Naive thymus-derived CD4-positive, alpha-beta T cell (primary cell): ENCODE results near the gene AATF. TPM values are rescaled to one million over a fixed set of nuclear protein-coding genes. Genes with fewer than 3 reads are reported as not detected.

ENCODE experiments used
- ATAC-seq: fragments of 150-1000 bp; cut with Tn5 transposase; 2 replicates; pipeline ENCODE4 v1.10.0; 2021; ENCODE audit warnings: mild to moderate bottlenecking, moderate library complexity
- CTCF ChIA-PET: fragments of 350-600 bp; sonication (Branson Sonifier 250); formaldehyde crosslinking; loops from one replicate; lab custom pipeline; 2021; ENCODE audit warnings: antibody characterized with exemption; lab: Charles Lee
- POLR2A ChIA-PET: fragments of 350-600 bp; sonication (Branson Sonifier 250); formaldehyde crosslinking; loops from one replicate; lab custom pipeline; 2021; ENCODE audit warnings: antibody characterized with exemption, inconsistent platforms; lab: Charles Lee
- DNase-seq, 9 donors: peaks; one replicate each; pipeline versions ENCODE4 v3.0.0 to v3.0.0-alpha.2; 2020 to 2022; ENCODE audit warnings: mixed read lengths in 1 of 9
- H3K27ac ChIP-seq: one replicate; pipeline ENCODE4 v1.7.0; 2013; ENCODE audit warnings: mild to moderate bottlenecking, low read depth, low read length, moderate library complexity
- H3K27me3 ChIP-seq, 2 donors: one replicate each; pipeline ENCODE4 v1.7.0; 2013; ENCODE audit warnings: low read length in 2 of 2, mild to moderate bottlenecking in 2 of 2, moderate library complexity in 2 of 2; ENCODE audit not compliant: control insufficient read depth in 2 of 2, insufficient read depth in 2 of 2
- H3K36me3 ChIP-seq, 3 experiments: 1 replicate in 2 of 3; 2 replicates in 1 of 3; pipeline ENCODE4 v1.7.0; 2013; ENCODE audit warnings: low read length in 3 of 3, mild to moderate bottlenecking in 3 of 3, moderate library complexity in 1 of 3; ENCODE audit not compliant: insufficient read depth in 3 of 3, control insufficient read depth in 2 of 3
- H3K4me1 ChIP-seq, 2 donors: one replicate each; pipeline ENCODE4 v1.7.0; 2013; ENCODE audit warnings: low read length in 2 of 2, mild to moderate bottlenecking in 2 of 2, moderate library complexity in 1 of 2; ENCODE audit not compliant: control insufficient read depth in 2 of 2, insufficient read depth in 2 of 2
- H3K4me3 ChIP-seq: 2 replicates; pipeline ENCODE4 v1.7.0; 2013; ENCODE audit warnings: mild to moderate bottlenecking, low read length
- H3K9me3 ChIP-seq, 3 experiments: 1 replicate in 2 of 3; 2 replicates in 1 of 3; pipeline ENCODE4 v1.7.0; 2013; ENCODE audit warnings: low read length in 3 of 3; ENCODE audit not compliant: control insufficient read depth in 2 of 3
- H3K27ac Mint-ChIP-seq, 9 donors: one replicate each; pipeline ENCODE4 v1.8.0; 2020 to 2022; ENCODE audit warnings: mixed read lengths in 9 of 9, mild to moderate bottlenecking in 8 of 9, moderate library complexity in 5 of 9, inconsistent platforms in 2 of 9
- H3K27me3 Mint-ChIP-seq, 5 donors: one replicate each; pipeline ENCODE4 v1.8.0; 2021 to 2022; ENCODE audit warnings: mixed read lengths in 5 of 5, mild to moderate bottlenecking in 1 of 5
- H3K36me3 Mint-ChIP-seq, 5 donors: one replicate each; pipeline ENCODE4 v1.8.0; 2020 to 2022; ENCODE audit warnings: mixed read lengths in 5 of 5, mild to moderate bottlenecking in 3 of 5, inconsistent platforms in 1 of 5
- H3K4me1 Mint-ChIP-seq, 7 donors: one replicate each; pipeline ENCODE4 v1.8.0; 2020 to 2022; ENCODE audit warnings: mixed read lengths in 7 of 7, mild to moderate bottlenecking in 3 of 7, inconsistent platforms in 1 of 7
- H3K4me3 Mint-ChIP-seq, 10 donors: one replicate each; pipeline ENCODE4 v1.8.0; 2020 to 2022; ENCODE audit warnings: mild to moderate bottlenecking in 10 of 10, mixed read lengths in 10 of 10, moderate library complexity in 6 of 10, inconsistent platforms in 2 of 10
- H3K9me3 Mint-ChIP-seq, 11 donors: one replicate each; pipeline ENCODE4 v1.8.0; 2020 to 2022; ENCODE audit warnings: mixed read lengths in 11 of 11, mild to moderate bottlenecking in 4 of 11, inconsistent platforms in 1 of 11, moderate library complexity in 1 of 11
- intact Hi-C, 2 donors: fragments of 100-400 bp; cut with micrococcal nuclease; formaldehyde crosslinking; loops; one replicate each; pipeline ENCODE4 v1.15.1; 2023
- polyA plus RNA-seq, 2 donors: library from polyadenylated mRNA; unstranded; fragments of 300-500 nt; fragmentation: Illumina TruSeq; gene quantifications; one replicate each; pipeline ENCODE4 v1.2.3, GENCODE V29; 2021
- total RNA-seq, 6 experiments: library from RNA in 5 of 6; stranded (reverse) in 5 of 6; gene quantifications; 1 replicate in 5 of 6; 2 replicates in 1 of 6; pipeline ENCODE4 v1.2.3 and lab custom pipeline; 2021 to 2026

AATF gene
- total and polyA plus RNA-seq, 7 experiments from 2014 or later = 39.7 to 97.1 (median 60.8) TPM

DNA sequence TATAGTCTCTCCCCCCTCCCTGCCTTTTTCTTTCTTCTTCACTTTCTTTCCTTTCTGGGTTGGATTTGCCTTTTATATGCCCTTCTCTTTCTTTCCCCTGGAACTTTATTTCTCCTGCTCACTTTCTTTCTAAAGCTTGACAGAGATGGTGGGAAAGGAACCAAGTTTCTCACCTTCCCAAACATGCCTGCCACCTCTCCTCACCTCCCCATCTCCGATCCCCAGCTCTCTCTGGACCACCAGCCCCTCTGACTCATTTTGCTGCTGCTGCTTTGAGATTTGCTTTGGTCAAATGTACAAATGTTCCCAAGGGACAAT, 18.2 kb upstream of the AATF start:
- H3K9me3 Mint-ChIP-seq = peaks cover 0 to 4% (median 0%) of the 10 kb centered on the region in 11 donors
- Histone ChIP-seq H3K4me1 (peaks cover 20 to 41% of the 10 kb centered on the region in 2 donors), H3K27me3 (peaks cover 29 to 61% of the 10 kb centered on the region in 2 donors)

DNA sequence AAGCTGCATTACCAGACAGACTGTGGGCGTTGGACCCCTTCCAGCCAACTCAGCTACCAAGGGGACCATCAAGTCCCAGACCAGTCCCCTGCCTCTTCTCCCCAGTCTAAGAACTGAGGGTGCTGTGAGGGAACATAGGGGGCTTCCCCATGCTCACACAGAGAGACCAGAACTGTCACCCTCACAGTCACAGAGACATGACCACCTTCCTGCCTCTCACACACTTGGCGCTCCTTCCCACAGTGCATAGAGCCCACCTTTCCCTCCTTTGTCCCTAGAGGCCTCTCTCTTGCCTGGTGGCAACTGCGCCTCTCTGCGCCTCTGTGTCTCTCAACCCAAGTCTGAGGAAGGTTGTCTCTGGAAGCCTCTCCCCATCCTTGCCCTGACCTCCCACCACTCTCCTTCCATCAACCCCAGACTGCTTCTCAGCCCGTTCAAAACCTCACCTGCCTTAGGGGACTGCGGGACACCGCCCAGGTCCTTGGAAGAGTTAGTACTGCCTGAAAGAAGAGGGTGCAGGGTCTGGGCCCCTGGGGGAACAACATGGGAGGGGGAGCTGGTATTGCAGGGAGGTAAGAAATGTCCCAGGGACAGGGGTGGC, 17.6 kb upstream of the AATF start:
- Histone ChIP-seq H3K9me3 (no peaks in the 10 kb centered on the region), H3K4me3 (no peak overlapping the region), H3K27me3 (peaks cover 30 to 67% of the 10 kb centered on the region in 2 donors), H3K27ac (no peak overlapping the region), H3K4me1 (peaks cover 27 to 48% of the 10 kb centered on the region in 2 donors), H3K36me3 (no peaks in the 10 kb centered on the region)
- Mint-ChIP-seq H3K27me3 (peaks cover 77 to 88% (median 84%) of the 10 kb centered on the region in 5 donors), H3K27ac (peak overlapping the region in 1 of 9 donors; percentile 38), H3K9me3 (peaks cover 0 to 4% (median 0%) of the 10 kb centered on the region in 11 donors), H3K4me1 (peaks cover 33 to 60% (median 47%) of the 10 kb centered on the region in 7 donors), H3K36me3 (no peaks in the 10 kb centered on the region), H3K4me3 (peak overlapping the region in 2 of 10 donors; percentile 48 to 88)
- intact Hi-C loops = no loop called here
- ChIA-PET POLR2A (interaction anchor here (0.7 kb wide), 1 partner anchor 1553 kb away, joined by 3 read pairs; no protein-coding TSS in a partner anchor), CTCF (no interaction called here)
- ATAC-seq (no peak), DNase-seq (no peak)

More for the DNA sequence above, 18.2 kb upstream of the AATF start:
- peaks cover 77 to 85% (median 82%) of the 10 kb centered on the region in 5 donors for H3K27me3 Mint-ChIP-seq
- Histone ChIP-seq H3K9me3 (no peaks in the 10 kb centered on the region), H3K27ac (no peak overlapping the region), H3K36me3 (no peaks in the 10 kb centered on the region), H3K4me3 (no peak overlapping the region)
- peak overlapping the region in 1 of 9 donors; percentile 4 for H3K27ac Mint-ChIP-seq
- H3K4me1 Mint-ChIP-seq = peaks cover 29 to 54% (median 43%) of the 10 kb centered on the region in 7 donors
- CTCF ChIA-PET = interaction anchor here (0.9 kb wide), 1 partner anchor 117 kb away, joined by 4 read pairs; no protein-coding TSS in a partner anchor
- no peaks in the 10 kb centered on the region for H3K36me3 Mint-ChIP-seq
- POLR2A ChIA-PET = interaction anchor here (0.7 kb wide), 1 partner anchor 1553 kb away, joined by 3 read pairs; no protein-coding TSS in a partner anchor
- no peak for ATAC-seq
- DNase-seq = no peak
- intact Hi-C loops = no loop called here
- H3K4me3 Mint-ChIP-seq = no peak overlapping the region

DNA sequence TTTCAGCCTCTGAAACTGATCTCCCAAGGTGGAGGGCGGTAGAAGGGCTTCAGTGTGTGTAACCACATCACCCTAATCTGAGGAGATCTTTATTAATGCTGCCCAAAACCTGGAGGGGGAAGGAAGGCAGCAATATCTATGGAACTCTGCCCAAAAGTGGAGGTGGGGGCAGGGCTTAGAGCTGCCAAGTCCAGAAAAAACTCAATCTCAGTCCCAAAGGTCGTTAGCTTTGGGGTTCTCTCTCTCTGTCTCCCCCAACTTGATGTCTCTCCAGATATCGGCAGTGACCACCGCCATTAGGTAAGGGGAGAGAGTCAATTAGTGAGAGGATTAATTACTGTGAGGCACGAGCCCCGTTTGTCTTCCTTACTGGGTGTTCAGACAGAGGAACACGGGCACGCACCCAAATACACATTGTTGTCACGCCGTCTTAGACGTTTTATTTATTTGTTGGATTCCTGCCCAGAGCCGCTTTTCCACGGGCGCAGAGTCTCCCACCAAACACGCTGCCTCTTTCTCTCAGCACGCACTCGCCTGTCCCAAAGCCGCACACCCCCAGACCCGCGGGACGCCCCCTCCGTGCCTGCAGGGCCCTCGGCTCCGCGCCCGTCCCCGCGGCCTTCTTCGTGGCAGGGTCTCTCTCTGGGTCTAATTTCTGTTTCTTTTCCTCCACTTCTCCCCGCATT, 16.9 kb upstream of the AATF start:
- Histone ChIP-seq H3K4me3 (no peak overlapping the region), H3K27ac (no peak overlapping the region), H3K4me1 (peaks cover 32 to 54% of the 10 kb centered on the region in 2 donors), H3K9me3 (no peaks in the 10 kb centered on the region), H3K27me3 (peaks cover 30 to 70% of the 10 kb centered on the region in 2 donors), H3K36me3 (no peaks in the 10 kb centered on the region)
- ATAC-seq (no peak), DNase-seq (peak in 1 of 9 donors; percentile 11)
- Mint-ChIP-seq H3K27me3 (peaks cover 77 to 92% (median 87%) of the 10 kb centered on the region in 5 donors), H3K36me3 (no peaks in the 10 kb centered on the region), H3K27ac (peak overlapping the region in 3 of 9 donors; percentile 13 to 38 (median 38)), H3K4me3 (peak overlapping the region; percentile 42 to 88 (median 75)), H3K9me3 (peaks cover 0 to 4% (median 0%) of the 10 kb centered on the region in 11 donors), H3K4me1 (peaks cover 35 to 66% (median 52%) of the 10 kb centered on the region in 7 donors)
- CTCF ChIA-PET = no interaction called here
- intact Hi-C loops = no loop called here
- POLR2A ChIA-PET = no interaction called here

DNA sequence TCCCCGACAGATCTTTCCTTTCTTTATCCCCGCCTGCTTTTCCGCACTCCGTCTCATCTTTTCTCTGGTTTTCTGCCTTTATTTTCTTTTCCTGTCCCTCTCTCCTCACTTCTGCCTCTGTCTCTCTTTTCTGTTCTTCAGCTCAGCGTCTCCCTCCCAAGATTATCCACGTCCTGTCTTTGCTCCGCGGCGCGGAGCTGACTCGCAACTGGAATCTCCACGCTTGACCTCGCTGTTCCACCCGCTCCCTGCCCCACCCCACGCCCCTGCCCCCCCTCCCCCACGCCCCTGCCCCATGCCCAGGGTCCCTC, 16.4 kb upstream of the AATF start:
- Mint-ChIP-seq H3K36me3 (no peaks in the 10 kb centered on the region), H3K9me3 (peaks cover 0 to 4% (median 0%) of the 10 kb centered on the region in 11 donors), H3K27me3 (peaks cover 80 to 96% (median 90%) of the 10 kb centered on the region in 5 donors), H3K27ac (peak overlapping the region in 2 of 9 donors; percentile 7 to 13), H3K4me1 (peaks cover 38 to 71% (median 57%) of the 10 kb centered on the region in 7 donors), H3K4me3 (peak overlapping the region; percentile 42 to 88 (median 75))
- Histone ChIP-seq H3K4me1 (peaks cover 36 to 59% of the 10 kb centered on the region in 2 donors), H3K27ac (no peak overlapping the region), H3K4me3 (no peak overlapping the region), H3K27me3 (peaks cover 30 to 74% of the 10 kb centered on the region in 2 donors), H3K36me3 (no peaks in the 10 kb centered on the region), H3K9me3 (no peaks in the 10 kb centered on the region)
- ChIA-PET CTCF (no interaction called here), POLR2A (no interaction called here)
- intact Hi-C loops = no loop called here
- no peak for DNase-seq
- no peak for ATAC-seq

DNA sequence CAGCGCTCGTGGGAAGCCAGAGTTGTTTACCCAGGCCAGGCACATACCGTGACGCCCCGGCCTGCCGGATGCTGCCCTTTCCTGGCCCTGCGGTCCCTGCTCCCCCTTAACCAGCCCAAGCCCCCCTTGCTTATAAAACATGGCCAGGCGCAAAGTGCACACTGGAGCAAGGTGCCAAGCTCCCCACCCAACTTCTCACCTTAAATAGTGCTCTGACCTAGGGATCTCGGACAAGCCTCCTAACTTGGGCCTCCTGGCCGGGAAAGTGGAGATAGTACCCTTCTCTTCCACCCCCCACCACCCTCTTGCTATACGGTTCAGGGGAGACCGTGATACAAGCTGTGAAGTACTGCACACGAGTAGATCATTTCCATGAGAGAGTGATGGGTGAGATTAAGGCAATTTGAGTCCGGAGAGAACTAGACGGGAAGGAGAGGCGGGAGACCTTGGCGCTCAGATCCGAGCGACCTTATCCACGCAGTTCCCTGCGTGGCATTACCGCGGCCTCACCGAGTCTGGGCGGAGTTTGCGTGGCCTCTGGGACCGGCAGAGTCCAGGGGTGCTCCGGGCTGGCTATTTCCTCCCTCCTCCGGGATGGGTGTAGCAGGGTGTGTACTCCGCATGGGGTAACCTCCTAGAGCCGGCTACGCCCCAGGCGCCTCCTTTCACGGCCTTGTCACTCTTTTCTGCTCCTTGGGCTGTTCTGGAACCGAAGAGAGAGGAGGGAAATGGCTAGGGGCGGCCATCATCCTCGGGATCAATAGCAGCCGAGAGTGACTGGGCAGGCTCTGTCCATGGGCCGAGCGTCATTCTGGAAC, 15.9 kb upstream of the AATF start:
- Mint-ChIP-seq H3K9me3 (peaks cover 0 to 4% (median 0%) of the 10 kb centered on the region in 11 donors), H3K36me3 (no peaks in the 10 kb centered on the region), H3K27ac (peak overlapping the region in 2 of 9 donors; percentile 48 to 60), H3K4me3 (peak overlapping the region; percentile 36 to 88 (median 72)), H3K27me3 (peaks cover 81 to 96% (median 90%) of the 10 kb centered on the region in 5 donors), H3K4me1 (peaks cover 39 to 73% (median 61%) of the 10 kb centered on the region in 7 donors)
- ATAC-seq (no peak), DNase-seq (peak in 1 of 9 donors; percentile 15)
- no peak overlapping the region for H3K27ac ChIP-seq
- H3K4me1 ChIP-seq = peaks cover 42 to 65% of the 10 kb centered on the region in 2 donors
- POLR2A ChIA-PET = interaction anchor here (0.7 kb wide), 1 partner anchor 11 kb away, joined by 4 read pairs; no protein-coding TSS in a partner anchor
- H3K36me3 ChIP-seq = no peaks in the 10 kb centered on the region
- H3K27me3 ChIP-seq = peaks cover 30 to 79% of the 10 kb centered on the region in 2 donors
- CTCF ChIA-PET = no interaction called here
- intact Hi-C loops = no loop called here
- no peaks in the 10 kb centered on the region for H3K9me3 ChIP-seq
- no peak overlapping the region for H3K4me3 ChIP-seq

DNA sequence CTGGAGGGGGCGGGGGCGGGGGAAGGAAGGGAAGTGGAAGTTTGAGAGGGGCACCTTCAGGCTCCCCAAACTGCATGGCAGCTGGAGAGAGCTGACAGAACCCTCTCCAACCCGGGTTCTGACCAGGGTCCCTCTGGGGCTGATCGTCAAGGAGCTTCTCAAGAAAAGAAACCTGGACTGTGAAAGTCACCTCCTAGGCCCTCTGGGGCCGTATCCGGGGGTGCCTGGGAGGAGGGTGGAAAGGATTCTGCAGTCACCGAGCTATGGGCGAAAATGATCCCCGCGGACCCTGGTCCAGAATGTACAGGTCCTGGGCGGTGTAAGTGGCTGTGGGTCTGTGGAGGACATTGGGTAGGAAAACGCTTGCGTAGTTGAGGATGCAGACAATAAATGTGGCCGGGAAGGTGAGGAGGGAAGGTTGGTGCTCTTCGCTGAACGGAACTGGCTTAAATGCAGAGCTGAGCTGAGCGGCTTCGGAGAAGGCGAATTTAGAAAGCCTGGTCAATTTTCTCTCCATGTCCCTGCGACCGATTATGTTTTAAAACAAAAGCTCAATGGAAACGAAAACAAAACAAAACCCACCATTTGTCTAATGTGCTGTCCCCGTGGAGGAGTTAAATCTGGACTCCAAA, 15.1 kb upstream of the AATF start:
- Histone ChIP-seq H3K9me3 (no peaks in the 10 kb centered on the region), H3K4me3 (no peak overlapping the region)

More for the DNA sequence above, 15.1 kb upstream of the AATF start:
- CTCF ChIA-PET = no interaction called here
- intact Hi-C loops = no loop called here
- Mint-ChIP-seq H3K4me3 (peak overlapping the region; percentile 62 to 88 (median 72)), H3K36me3 (no peaks in the 10 kb centered on the region), H3K9me3 (peaks cover 0 to 4% (median 0%) of the 10 kb centered on the region in 11 donors), H3K27ac (peak overlapping the region in 4 of 9 donors; percentile 1 to 79 (median 46)), H3K4me1 (peaks cover 39 to 73% (median 58%) of the 10 kb centered on the region in 7 donors), H3K27me3 (peaks cover 77 to 96% (median 86%) of the 10 kb centered on the region in 5 donors)
- no peak overlapping the region for H3K27ac ChIP-seq
- peak in 1 of 9 donors; percentile 13 for DNase-seq
- H3K4me1 ChIP-seq = peaks cover 49 to 70% of the 10 kb centered on the region in 2 donors
- H3K36me3 ChIP-seq = no peaks in the 10 kb centered on the region
- no peak for ATAC-seq
- POLR2A ChIA-PET = interaction anchor here (0.6 to 0.7 kb wide), 2 partner anchors 10 to 90 kb away, joined by 3 to 4 read pairs; no protein-coding TSS in a partner anchor
- peaks cover 31 to 84% of the 10 kb centered on the region in 2 donors for H3K27me3 ChIP-seq
